Duodenal mucosa (tissue), 2 donors: Measurements from ENCODE around the gene TCHHL1.
A peak's percentile ranks its signal among the peaks of the same experiment; 100 is the strongest.

Experiments
- H3K27ac ChIP-seq: one replicate; pipeline ENCODE4 v1.7.0; 2013; ENCODE audit warnings: low read depth, low read length
- H3K27me3 ChIP-seq, 2 donors: one replicate each; pipeline ENCODE4 v1.7.0; 2013; ENCODE audit warnings: low read length in 2 of 2, control low read depth in 1 of 2; ENCODE audit not compliant: insufficient read depth in 2 of 2, control insufficient read depth in 1 of 2
- H3K36me3 ChIP-seq, 2 donors: one replicate each; pipeline ENCODE4 v1.7.0; 2013; ENCODE audit warnings: low read length in 2 of 2, control low read depth in 1 of 2; ENCODE audit not compliant: insufficient read depth in 2 of 2, control insufficient read depth in 1 of 2
- H3K4me1 ChIP-seq, 2 donors: one replicate each; pipeline ENCODE4 v1.7.0; 2013; ENCODE audit warnings: low read length in 2 of 2, control low read depth in 1 of 2; ENCODE audit not compliant: insufficient read depth in 2 of 2, control insufficient read depth in 1 of 2
- H3K4me3 ChIP-seq, 2 donors: one replicate each; pipeline ENCODE4 v1.7.0; 2013; ENCODE audit warnings: low read length in 2 of 2, low read depth in 1 of 2
- H3K9ac ChIP-seq, 2 donors: one replicate each; pipeline ENCODE4 v1.7.0; 2013; ENCODE audit warnings: low read length in 2 of 2, low read depth in 1 of 2
- H3K9me3 ChIP-seq, 2 donors: one replicate each; pipeline ENCODE4 v1.7.0; 2013; ENCODE audit warnings: low read length in 2 of 2, control low read depth in 1 of 2; ENCODE audit not compliant: control insufficient read depth in 1 of 2

The TCHHL1 gene

DNA sequence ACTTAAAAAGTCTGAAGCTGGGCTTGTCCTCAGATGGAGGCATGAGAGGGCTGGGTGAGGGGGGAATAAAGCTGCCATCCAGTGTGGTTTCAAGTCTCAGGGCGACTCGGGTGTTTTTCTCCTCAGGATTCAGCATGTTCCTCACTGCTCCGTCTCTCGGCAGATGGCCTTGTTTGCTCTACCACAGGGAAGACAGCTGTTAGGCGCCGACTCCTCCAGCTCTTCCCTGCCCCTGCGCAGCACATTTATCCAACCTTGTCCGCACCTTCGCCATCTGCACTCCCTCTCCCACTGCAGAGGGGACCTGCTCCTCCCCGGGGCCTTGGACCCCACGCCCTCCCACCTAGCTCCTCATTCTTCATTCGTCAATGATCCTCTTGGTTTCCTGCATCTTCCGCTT is 35.5 kb downstream of the TCHHL1 start:
- Histone ChIP-seq H3K4me3 (no peak overlapping the region), H3K27me3 (peaks cover 0 to 5% of the 10 kb centered on the region in 2 donors), H3K4me1 (peaks cover 4 to 15% of the 10 kb centered on the region in 2 donors), H3K36me3 (no peaks in the 10 kb centered on the region), H3K9me3 (no peaks in the 10 kb centered on the region), H3K9ac (no peak overlapping the region), H3K27ac (no peak overlapping the region)

DNA sequence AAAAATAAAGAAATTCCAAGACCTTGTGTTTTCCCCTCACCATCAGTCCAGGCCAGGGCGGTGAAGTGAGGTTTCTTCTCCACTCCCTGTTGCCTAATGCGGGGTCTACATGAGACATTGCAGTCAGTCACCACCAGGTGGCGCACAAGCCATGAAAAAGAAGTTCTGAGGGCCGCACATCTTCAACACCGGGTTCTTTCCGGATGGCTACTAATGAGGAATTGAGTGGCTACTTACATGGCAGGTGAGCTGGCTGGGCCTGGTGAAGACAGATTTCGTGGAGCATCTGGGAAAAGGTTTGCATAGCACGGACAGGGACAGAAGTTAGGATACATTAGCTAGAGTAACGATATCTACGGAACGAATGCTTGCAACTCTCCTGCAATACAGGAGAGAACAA is 36.3 kb downstream of the TCHHL1 start:
- H3K4me3 ChIP-seq, result no peak overlapping the region
- H3K4me1 ChIP-seq, result peaks cover 12 to 22% of the 10 kb centered on the region in 2 donors
- H3K9ac ChIP-seq, result no peak overlapping the region
- H3K27ac ChIP-seq, result no peak overlapping the region
- no peaks in the 10 kb centered on the region for H3K36me3 ChIP-seq
- no peaks in the 10 kb centered on the region for H3K9me3 ChIP-seq
- peaks cover 0 to 5% of the 10 kb centered on the region in 2 donors for H3K27me3 ChIP-seq

DNA sequence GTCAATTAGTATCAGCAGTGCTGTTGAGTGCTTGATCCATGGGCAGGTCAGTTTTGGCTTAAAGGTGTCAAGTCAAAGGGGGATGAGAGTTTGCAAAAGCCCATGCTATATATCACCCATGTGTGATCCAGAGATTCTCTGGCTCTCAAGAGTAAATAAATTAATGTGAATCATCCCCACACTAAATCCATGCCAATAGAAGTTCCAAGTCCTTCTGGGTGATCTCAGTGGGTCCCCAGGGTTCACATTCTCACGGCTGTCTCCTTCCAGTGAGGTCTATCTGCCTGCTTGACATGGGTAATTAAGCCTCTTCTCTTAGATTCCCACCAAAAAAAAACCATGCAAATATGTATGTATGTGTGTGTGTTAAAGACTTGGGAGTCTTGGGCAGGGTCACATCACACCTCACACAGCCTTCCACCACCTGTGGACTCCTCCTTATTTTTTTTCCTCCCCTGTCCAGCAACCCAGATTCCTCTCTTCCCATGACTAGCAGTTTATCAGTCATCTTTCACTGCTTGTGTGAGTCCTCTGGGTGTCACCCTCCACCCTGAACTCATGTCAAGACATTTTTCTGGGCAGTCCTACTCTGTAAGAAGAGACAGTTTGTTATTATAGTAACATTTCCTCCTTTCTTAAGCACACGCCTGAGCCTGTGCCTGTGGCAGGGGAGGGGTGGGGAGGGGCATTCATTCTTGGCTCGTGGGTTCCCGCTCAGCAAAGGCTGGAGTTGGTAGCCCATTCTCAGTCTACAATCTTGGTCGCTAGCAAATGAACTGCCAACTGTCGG is 37.8 kb downstream of the TCHHL1 start:
- Histone ChIP-seq H3K4me1 (peaks cover 18 to 29% of the 10 kb centered on the region in 2 donors), H3K27ac (no peak overlapping the region), H3K4me3 (no peak overlapping the region), H3K9me3 (no peaks in the 10 kb centered on the region), H3K9ac (no peak overlapping the region), H3K27me3 (peaks cover 0 to 5% of the 10 kb centered on the region in 2 donors), H3K36me3 (no peaks in the 10 kb centered on the region)

DNA sequence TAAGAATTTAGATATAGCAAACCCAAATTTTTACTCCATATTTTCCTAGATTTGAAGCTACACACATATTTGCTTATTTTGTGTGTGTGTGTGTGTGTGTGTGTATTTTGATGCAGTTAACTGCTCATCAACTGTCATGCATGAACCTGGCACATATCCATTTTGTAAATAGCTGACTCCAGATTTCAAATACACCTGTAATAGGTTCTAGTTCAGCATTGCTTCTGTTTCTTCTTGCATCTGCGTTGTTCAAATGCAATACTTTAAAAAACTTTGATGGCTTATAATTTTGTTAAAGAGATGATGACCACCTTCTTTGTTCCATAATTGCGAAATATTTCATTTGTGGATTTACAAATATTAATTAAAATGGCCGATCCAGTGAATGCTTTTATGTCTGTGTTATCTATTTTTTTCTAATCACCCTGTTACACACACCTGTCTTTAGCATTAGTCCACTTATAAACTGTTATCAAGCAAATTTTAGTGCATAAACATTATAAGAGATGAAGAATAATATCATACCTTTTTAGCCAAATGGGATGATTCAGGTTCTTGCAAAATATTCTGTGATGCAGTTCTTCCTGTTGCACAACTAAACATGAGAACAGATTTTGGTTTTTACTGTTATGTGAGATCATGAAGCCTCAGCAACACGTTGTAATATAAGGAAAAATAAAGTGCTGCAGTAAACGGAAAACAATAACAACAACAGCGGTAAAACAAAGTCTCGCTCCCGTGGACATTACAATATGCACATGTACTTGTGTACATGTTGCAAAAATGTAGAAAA is 39.4 kb downstream of the TCHHL1 start:
- H3K9me3 ChIP-seq, result no peaks in the 10 kb centered on the region
- H3K27ac ChIP-seq, result no peak overlapping the region
- H3K4me3 ChIP-seq, result no peak overlapping the region
- no peaks in the 10 kb centered on the region for H3K36me3 ChIP-seq
- peaks cover 0 to 5% of the 10 kb centered on the region in 2 donors for H3K27me3 ChIP-seq
- no peak overlapping the region for H3K9ac ChIP-seq
- peaks cover 18 to 29% of the 10 kb centered on the region in 2 donors for H3K4me1 ChIP-seq

DNA sequence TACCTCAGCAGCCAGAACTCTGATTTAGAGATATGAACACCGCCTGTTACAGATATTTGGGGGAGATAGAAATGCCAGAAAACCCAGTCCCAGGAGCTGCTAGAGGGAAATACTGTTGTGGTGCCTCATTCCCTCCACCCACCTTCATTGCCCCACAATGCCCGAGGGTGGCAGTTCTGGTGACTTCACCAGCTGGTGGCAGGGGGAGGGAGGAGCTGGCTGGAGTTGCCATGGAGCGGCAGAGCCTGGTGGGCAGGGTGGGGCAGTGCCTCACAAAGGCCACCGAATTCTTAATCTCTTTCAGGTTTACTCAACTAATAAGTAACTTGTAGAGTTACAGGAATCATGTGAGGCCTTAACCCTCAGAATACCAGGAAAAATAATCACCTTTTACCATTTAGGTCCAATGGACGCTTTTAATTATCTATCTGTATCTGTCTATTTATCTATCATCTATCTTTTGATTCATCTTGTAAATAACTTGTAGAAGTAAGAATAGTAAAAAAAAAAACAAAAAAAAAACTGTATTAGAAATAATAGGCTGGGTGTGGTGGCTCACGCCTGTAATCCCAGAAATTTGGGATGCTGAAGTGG is 40.4 kb downstream of the TCHHL1 start:
- peak overlapping the region; percentile 65 to 74 for H3K9ac ChIP-seq
- H3K9me3 ChIP-seq, result no peaks in the 10 kb centered on the region
- H3K36me3 ChIP-seq, result no peaks in the 10 kb centered on the region
- peak overlapping the region; percentile 40 to 56 for H3K4me3 ChIP-seq
- peak overlapping the region; percentile 81 for H3K27ac ChIP-seq
- H3K4me1 ChIP-seq, result peaks cover 18 to 29% of the 10 kb centered on the region in 2 donors
- H3K27me3 ChIP-seq, result no peaks in the 10 kb centered on the region

DNA sequence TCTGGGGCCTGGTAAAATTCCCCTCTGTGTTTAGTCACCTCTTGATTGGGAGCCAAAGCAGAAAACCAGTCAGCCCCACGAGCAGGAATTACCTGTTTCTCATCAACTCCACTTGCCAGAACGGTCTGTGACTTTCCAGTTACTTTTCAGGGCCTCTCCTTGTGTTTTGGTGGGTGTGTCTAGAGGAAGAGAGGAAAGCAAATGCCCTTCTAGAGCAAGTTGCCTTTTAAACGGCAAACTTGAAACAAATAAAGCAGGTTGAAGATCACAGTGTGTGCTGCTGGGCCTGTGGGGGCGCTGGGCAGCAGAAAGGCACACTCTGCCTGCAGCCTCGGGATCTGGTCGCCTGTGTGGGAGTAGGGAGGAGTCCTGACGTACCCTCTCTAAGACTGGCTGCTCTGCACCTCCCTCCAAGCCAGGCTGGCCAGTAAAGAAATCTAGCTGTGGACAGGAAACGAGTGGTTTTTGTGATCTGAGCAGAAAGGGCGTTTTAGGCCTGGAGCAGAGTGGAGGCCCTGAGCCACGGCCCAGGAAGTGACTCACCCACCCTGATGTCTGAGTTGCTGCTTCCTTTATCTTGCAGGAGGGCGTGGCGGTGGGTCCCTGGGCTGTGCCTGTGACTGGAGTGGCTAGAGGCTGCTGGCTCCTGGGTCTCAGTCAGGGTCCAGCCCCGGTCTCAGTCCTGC is 41.0 kb downstream of the TCHHL1 start:
- no peaks in the 10 kb centered on the region for H3K27me3 ChIP-seq
- no peaks in the 10 kb centered on the region for H3K9me3 ChIP-seq
- peak overlapping the region; percentile 65 to 74 for H3K9ac ChIP-seq
- no peaks in the 10 kb centered on the region for H3K36me3 ChIP-seq
- peak overlapping the region; percentile 40 to 56 for H3K4me3 ChIP-seq
- H3K4me1 ChIP-seq, result peaks cover 18 to 29% of the 10 kb centered on the region in 2 donors
- H3K27ac ChIP-seq, result peak overlapping the region; percentile 81

DNA sequence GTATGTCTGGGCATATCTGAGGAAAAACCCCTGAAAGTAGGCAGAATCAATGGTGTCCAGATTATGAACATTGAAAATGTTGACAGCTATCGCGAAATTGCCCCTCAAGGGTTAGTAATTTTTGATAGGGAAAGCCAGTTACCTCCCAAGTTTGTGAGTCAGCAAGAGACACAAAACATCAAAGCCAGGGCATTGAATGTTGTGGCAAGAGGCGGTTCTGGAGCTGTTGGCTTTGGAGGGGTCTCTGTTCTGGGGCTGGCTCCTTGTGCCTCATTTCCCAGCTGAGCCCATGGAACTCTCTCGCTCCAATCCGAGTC is 41.5 kb downstream of the TCHHL1 start:
- H3K4me1 ChIP-seq, result peaks cover 18 to 29% of the 10 kb centered on the region in 2 donors
- no peaks in the 10 kb centered on the region for H3K9me3 ChIP-seq
- H3K36me3 ChIP-seq, result no peaks in the 10 kb centered on the region
- peak overlapping the region; percentile 40 to 56 for H3K4me3 ChIP-seq
- H3K27ac ChIP-seq, result peak overlapping the region; percentile 81
- H3K9ac ChIP-seq, result peak overlapping the region; percentile 65 to 74
- H3K27me3 ChIP-seq, result no peaks in the 10 kb centered on the region

DNA sequence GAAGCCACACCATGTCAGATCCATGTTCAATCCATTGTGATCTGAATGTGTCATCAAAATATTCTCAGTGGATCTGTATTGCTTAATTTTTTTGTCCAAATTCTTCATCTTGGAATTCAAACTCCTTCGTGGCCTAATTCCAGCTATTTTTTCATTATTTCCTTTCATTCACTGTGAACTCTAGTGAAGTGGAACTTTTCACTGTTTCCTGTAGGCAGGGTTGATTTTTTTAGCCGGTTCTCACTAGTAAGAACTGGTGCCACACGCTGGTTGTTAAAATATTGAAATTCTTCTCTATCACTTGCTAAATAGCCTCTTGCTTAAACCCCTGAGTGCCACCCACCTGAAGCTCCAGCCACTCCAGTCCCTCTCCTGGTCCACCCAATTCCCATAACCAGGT is 44.5 kb downstream of the TCHHL1 start:
- Histone ChIP-seq H3K27ac (no peak overlapping the region), H3K4me3 (no peak overlapping the region), H3K9me3 (no peaks in the 10 kb centered on the region), H3K27me3 (no peaks in the 10 kb centered on the region), H3K36me3 (no peaks in the 10 kb centered on the region), H3K9ac (no peak overlapping the region), H3K4me1 (peaks cover 24 to 31% of the 10 kb centered on the region in 2 donors)

DNA sequence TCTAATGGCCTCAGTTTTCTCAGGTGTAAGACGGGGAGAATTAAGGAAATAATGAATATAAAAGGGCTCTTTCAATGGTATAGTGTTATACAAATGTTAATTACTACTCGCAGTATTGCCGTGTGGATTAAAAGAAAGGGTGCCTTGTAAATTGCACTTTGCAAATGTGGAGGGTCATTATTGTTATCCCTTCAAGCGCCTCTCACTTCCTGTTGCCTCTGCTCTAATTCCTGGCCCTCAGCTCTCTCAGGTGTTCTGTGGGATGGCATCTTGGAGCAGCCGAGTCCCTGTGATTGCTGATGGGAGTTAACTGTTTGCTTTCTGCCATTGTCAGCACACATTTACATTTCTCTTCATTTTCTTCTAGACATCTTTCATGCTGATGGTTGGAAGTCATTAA is 45.0 kb downstream of the TCHHL1 start:
- H3K36me3 ChIP-seq, result no peaks in the 10 kb centered on the region
- H3K9ac ChIP-seq, result no peak overlapping the region
- H3K9me3 ChIP-seq, result no peaks in the 10 kb centered on the region
- H3K4me3 ChIP-seq, result no peak overlapping the region
- no peaks in the 10 kb centered on the region for H3K27me3 ChIP-seq
- no peak overlapping the region for H3K27ac ChIP-seq
- peaks cover 24 to 31% of the 10 kb centered on the region in 2 donors for H3K4me1 ChIP-seq
